Psoas muscle (tissue), 8 donors: ENCODE data around the gene PPCDC. TPM values are rescaled to one million over a fixed set of nuclear protein-coding genes. Genes with fewer than 3 reads are reported as not detected.

Source experiments
- ATAC-seq, 4 donors: fragments of 200-7000 bp; cut with Tn5 transposase; one replicate each; pipeline ENCODE4 v1.9.1; 2020; ENCODE audit warnings: moderate library complexity in 3 of 4, mild to moderate bottlenecking in 2 of 4
- DNase-seq, 2 donors: peaks; one replicate each; pipeline ENCODE4 v3.0.0-alpha.2; 2020
- H3K27ac ChIP-seq: fragments of 200-600 bp; one replicate; pipeline ENCODE4 v1.8.0; 2022
- H3K27me3 ChIP-seq, 3 donors: fragments of 200-600 bp in 1 of 3; one replicate each; pipeline versions ENCODE4 v1.6.1 to v1.8.0; 2013 to 2022; ENCODE audit warnings: low read length in 2 of 3, mild to moderate bottlenecking in 2 of 3, moderate library complexity in 1 of 3; ENCODE audit not compliant: insufficient read depth in 3 of 3
- H3K36me3 ChIP-seq, 2 donors: fragments of 200-600 bp in 1 of 2; one replicate each; pipeline versions ENCODE4 v1.6.1 to v1.8.0; 2013 to 2022; ENCODE audit warnings: low read depth in 1 of 2, mild to moderate bottlenecking in 1 of 2, moderate library complexity in 1 of 2; ENCODE audit not compliant: insufficient read depth in 1 of 2
- H3K4me1 ChIP-seq: fragments of 200-600 bp; one replicate; pipeline ENCODE4 v1.8.0; 2022
- H3K4me3 ChIP-seq: fragments of 200-600 bp; one replicate; pipeline ENCODE4 v1.8.0; 2022; ENCODE audit warnings: mild to moderate bottlenecking
- H3K9me3 ChIP-seq: fragments of 200-600 bp; one replicate; pipeline ENCODE4 v1.8.0; 2022
- CTCF ChIP-seq: fragments of 200-600 bp; IDR thresholded peaks from one replicate; pipeline ENCODE4 v1.8.0; 2022; ENCODE audit warnings: antibody characterized with exemption
- WGBS, 3 donors: extraction: QIAGEN DNeasy Blood & Tissue Kit; methylation state at CpG; one replicate each; pipeline versions ENCODE4 v1.1.6 to v1.1.7; 2013; 5-methylcytosine and 5-hydroxymethylcytosine counted together
- intact Hi-C, 2 donors: fragments of 100-400 bp; cut with DNase I; formaldehyde crosslinking; loops; one replicate each; pipeline versions ENCODE4 v1.11.0 to v1.14.2; 2022
- polyA plus RNA-seq, 3 donors: library from polyadenylated mRNA; stranded (reverse); fragments of 200-250 nt; gene quantifications; one replicate each; pipeline ENCODE4 v1.2.3, GENCODE V29; 2013
- total RNA-seq, 4 donors: library from RNA; stranded (reverse); fragmentation: NEBNext Ultra II Directional in 2 of 4; extraction: Animal tissue kit (Norgen Biotek cat#: 25700) in 2 of 4; gene quantifications; one replicate each; pipeline versions ENCODE4 v1.2.1 to v1.2.4, GENCODE V29; 2021 to 2023
- donor health status: healthy with polysubstance abuse.
- donor health status: DM: no; HTN: no; CAD: no; lungs with moderate emphysema.
- donor health status: Bipolar disorder and iron deficiency.
- donor health status: healthy.
- donor health status: DM: yes; HTN: yes; CAD: no.
- donor health status: DM: no; HTN: no; CAD: no.
- donor health status: DM: no; HTN: no; CAD: no.
- donor health status: DM: yes; HTN: yes; CAD: no.

The PPCDC gene
- total and polyA plus RNA-seq, 7 donors: 2.4 to 26.1 (median 11.7) TPM

- H3K4me3 ChIP-seq: no peak overlapping the region
- 9 to 24% (median 24%) methylated on average over 3 of the region's 3 CpGs for WGBS, 3 donors
- H3K9me3 ChIP-seq: no peaks in the 10 kb centered on the region
- ATAC-seq: no peak
- no peak overlapping the region for H3K27ac ChIP-seq
- intact Hi-C loops: no loop called here
- no peaks in the 10 kb centered on the region for H3K4me1 ChIP-seq
- H3K27me3 ChIP-seq: peaks cover 0 to 28% (median 4%) of the 10 kb centered on the region in 3 donors
- no peak for TF ChIP-seq CTCF
- DNase-seq: no peak
- H3K36me3 ChIP-seq: no peaks in the 10 kb centered on the region
These were observed 44.9 kb upstream of the PPCDC start for GRCh38 chr15:74978503-74978902.

DNA sequence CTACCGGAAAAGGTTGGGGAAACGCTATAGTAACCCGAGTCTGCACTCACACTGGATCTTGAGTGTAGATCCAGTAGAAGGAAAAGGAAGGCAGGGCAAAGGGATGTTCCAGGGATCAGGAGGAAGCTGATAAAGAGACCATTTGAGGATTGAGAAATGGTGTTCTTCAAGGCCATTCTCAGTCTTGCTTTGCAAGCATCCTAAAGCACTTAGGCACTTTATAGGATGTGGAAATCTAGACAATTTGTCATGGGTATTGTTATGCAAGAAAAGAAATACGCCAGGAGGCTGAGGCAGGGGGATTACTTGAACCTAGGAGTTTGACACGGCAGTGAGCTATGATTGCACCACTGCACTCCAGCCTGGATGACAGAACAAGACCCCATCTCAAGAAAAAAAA, 41.2 kb upstream of the PPCDC start:
- intact Hi-C loops: no loop called here
- no peak for TF ChIP-seq CTCF
- peaks cover 0 to 35% (median 7%) of the 10 kb centered on the region in 3 donors for H3K27me3 ChIP-seq
- no peak overlapping the region for H3K4me3 ChIP-seq
- no peak for ATAC-seq
- H3K36me3 ChIP-seq: no peaks in the 10 kb centered on the region
- H3K27ac ChIP-seq: no peak overlapping the region
- no peaks in the 10 kb centered on the region for H3K4me1 ChIP-seq
- DNase-seq: no peak
- 40 to 50% (median 43%) methylated on average over 5 of the region's 5 CpGs for WGBS, 3 donors
- no peaks in the 10 kb centered on the region for H3K9me3 ChIP-seq

DNA sequence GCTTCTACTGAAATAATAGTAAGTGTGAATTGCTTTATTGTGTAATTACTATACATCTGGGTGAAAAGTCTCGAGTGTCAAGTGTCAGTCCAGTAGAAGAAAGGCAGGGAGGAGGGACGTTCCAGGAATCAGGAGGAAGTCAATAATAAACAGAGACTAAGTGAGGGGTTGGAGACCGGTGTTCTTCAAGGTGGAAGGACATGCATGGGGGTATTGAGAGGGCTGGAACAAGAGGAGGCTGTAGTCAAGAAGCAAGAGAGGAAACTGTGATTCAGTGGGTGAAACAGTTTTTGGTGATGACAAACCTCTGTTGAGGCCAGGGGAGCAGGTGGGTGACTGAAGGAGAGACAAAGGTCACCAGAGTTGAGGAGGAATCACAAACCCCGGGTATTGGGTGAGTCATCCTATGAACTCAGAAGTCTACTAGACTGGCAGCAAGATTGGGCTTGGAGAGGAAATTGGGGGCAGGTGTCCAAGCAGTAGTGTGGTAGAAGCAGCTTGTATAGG, 39.6 kb upstream of the PPCDC start:
- peaks cover 0 to 35% (median 7%) of the 10 kb centered on the region in 3 donors for H3K27me3 ChIP-seq
- H3K9me3 ChIP-seq: no peaks in the 10 kb centered on the region
- H3K4me3 ChIP-seq: no peak overlapping the region
- H3K27ac ChIP-seq: no peak overlapping the region
- intact Hi-C loops: no loop called here
- no peaks in the 10 kb centered on the region for H3K4me1 ChIP-seq
- TF ChIP-seq CTCF: no peak
- DNase-seq (no peak), ATAC-seq (no peak)
- 9 to 20% (median 11%) methylated on average over 4 of the region's 4 CpGs for WGBS, 3 donors
- no peaks in the 10 kb centered on the region for H3K36me3 ChIP-seq

- Histone ChIP-seq H3K9me3 (no peaks in the 10 kb centered on the region), H3K36me3 (no peaks in the 10 kb centered on the region), H3K4me1 (no peaks in the 10 kb centered on the region), H3K4me3 (no peak overlapping the region), H3K27me3 (peaks cover 0 to 16% (median 3%) of the 10 kb centered on the region in 3 donors), H3K27ac (no peak overlapping the region)
- DNase-seq (no peak), ATAC-seq (no peak)
- no peak for TF ChIP-seq CTCF
- intact Hi-C loops: no loop called here
- 42 to 49% (median 42%) methylated on average over 4 of the region's 4 CpGs for WGBS, 3 donors
These were observed 35.2 kb upstream of the PPCDC start for GRCh38 chr15:74988007-74988800.

DNA sequence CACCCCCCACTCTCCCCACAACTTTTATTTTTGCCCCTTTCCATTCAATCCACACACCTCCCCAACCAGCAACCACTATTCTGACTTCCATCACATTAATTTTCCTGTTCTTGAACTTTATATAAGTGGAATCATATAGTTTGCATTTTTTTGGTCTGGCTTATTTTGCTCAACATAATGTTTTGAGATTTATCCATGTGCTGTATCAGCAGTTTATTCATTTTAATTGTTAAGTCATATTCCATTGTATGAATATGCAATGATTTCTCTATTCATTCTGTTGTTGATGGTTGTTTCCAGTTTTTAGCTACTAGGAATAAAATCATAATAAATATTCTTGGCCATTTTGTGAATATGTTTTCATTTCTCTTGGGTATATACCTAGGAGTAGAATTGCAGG, 33.9 kb upstream of the PPCDC start:
- Histone ChIP-seq H3K9me3 (no peaks in the 10 kb centered on the region), H3K36me3 (no peaks in the 10 kb centered on the region), H3K4me1 (no peaks in the 10 kb centered on the region), H3K4me3 (no peak overlapping the region), H3K27me3 (peaks cover 0 to 11% (median 3%) of the 10 kb centered on the region in 3 donors), H3K27ac (no peak overlapping the region)
- TF ChIP-seq CTCF: no peak
- intact Hi-C loops: no loop called here
- DNase-seq: no peak
- ATAC-seq: no peak
